Tibial nerve (tissue), 3 donors: ENCODE data around the gene GALNT3.

Experiments
- POLR2A ChIP-seq, 2 donors: fragments of 450-650 bp; IDR thresholded peaks; one replicate each; pipeline ENCODE4 v1.6.1; 2017; ENCODE audit warnings: antibody characterized with exemption in 2 of 2, mild to moderate bottlenecking in 2 of 2, moderate library complexity in 2 of 2
- TF ChIP-seq, protein P1 (sequence below), 5 experiments: fragments of 200-600 bp in 3 of 5; fragments of 450-650 bp in 2 of 5; sonication (generic) in 3 of 5; IDR thresholded peaks; one replicate each; pipeline ENCODE4 v1.5.1; 2016 to 2019; ENCODE audit warnings: antibody characterized with exemption in 5 of 5, mild to moderate bottlenecking in 3 of 5, moderate library complexity in 2 of 5

DNA sequence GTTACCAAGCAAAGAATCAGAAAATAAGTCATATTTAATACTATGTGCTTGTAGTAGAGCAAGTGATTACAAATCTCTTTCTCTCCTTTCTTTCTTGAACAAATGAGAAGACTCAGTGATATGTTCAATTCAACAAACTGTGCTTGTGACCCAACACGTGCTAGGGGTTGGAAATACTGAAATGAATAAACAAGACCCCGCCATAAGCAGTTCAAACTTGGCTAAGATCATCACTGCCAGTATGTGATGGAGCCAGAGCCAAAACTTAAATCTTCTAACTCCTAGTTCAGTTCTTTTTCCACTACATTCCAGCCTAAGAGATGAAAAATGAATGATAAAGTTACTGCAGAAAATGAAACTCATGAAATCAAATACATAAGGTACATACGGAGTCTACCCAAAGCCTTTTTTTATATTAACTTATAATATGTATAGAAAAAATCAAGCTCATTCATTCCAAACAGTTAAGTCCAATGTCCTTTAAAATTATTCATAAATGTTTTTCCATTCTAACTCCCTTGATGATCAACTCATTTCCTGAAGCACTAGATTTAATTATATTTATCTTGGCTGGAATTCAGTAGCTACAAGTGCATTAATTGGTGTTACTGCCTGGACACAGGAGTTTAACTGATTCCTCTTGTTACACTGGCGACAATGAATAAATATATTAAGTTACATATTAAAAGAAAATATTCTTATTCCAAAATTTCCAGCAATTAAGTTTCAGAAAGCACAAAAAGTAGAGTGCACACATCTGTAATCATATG lies 36.0 kb downstream of the GALNT3 start:
- no peak for TF ChIP-seq POLR2A (IDR thresholded peaks at IDR 0.05)
- TF ChIP-seq, protein P1, sequence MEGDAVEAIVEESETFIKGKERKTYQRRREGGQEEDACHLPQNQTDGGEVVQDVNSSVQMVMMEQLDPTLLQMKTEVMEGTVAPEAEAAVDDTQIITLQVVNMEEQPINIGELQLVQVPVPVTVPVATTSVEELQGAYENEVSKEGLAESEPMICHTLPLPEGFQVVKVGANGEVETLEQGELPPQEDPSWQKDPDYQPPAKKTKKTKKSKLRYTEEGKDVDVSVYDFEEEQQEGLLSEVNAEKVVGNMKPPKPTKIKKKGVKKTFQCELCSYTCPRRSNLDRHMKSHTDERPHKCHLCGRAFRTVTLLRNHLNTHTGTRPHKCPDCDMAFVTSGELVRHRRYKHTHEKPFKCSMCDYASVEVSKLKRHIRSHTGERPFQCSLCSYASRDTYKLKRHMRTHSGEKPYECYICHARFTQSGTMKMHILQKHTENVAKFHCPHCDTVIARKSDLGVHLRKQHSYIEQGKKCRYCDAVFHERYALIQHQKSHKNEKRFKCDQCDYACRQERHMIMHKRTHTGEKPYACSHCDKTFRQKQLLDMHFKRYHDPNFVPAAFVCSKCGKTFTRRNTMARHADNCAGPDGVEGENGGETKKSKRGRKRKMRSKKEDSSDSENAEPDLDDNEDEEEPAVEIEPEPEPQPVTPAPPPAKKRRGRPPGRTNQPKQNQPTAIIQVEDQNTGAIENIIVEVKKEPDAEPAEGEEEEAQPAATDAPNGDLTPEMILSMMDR (IDR thresholded peaks at IDR 0.05): no peak
